ENCODE data around the gene MICAL3.
A peak's percentile ranks its signal among the peaks of the same experiment; 100 is the strongest.

The MICAL3 gene

DNA sequence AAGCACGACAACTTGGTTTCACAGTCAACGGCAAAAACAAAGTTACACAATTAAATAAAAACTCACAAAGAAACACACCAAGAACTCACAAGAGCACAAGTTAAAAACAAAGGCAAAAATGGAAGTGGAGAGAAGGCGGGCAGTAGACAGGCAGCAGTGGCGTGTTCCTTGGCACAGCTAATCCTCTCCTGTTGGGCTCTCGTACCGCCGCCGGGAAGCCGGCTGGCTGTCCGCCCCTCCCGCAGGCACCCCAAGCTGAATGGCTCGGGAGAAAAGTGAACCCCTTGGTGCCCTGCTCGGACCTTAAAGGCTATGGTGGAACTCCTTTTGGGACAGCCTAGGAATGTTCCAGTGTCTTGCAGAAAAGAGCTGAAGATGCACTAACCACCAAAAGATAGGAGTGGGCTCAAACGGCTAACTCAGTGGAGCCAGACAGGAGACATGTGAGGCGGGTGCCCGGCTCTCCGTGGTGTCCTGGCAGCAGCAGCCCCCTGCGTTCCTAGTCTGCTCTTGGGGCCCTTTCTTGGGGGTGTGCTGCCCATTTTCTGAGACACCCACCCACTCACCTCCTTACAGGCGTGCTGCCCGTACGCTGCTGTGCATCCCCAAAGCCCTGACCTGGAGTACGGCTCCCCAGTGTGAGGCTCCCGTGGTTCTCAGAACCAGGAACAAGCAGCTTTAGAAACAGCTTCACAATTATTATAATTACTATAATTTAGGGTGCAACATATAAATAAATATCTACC, 164.0 kb downstream of the MICAL3 start:
- DNase-seq, result no peak

DNA sequence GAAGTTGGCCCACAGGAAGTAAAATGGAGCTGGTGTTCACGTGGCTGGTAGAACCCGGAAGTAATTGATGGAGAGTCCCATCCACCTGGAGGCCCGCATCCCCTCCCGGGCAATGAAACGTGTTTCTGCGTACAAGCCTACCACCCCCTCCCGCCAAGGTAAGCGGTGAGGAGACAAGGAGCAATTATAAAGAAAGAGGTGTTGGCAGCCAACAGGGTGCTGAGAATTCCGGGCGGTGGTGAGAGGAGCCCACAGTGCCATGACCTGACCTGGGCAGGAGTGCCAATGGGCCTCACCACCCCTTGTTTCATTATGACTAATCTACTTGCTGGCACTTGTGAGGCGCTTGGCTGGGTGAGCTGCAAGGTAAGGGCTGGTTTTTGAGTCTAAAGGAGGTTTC, 166.3 kb downstream of the MICAL3 start:
- DNase-seq, result no peak

DNA sequence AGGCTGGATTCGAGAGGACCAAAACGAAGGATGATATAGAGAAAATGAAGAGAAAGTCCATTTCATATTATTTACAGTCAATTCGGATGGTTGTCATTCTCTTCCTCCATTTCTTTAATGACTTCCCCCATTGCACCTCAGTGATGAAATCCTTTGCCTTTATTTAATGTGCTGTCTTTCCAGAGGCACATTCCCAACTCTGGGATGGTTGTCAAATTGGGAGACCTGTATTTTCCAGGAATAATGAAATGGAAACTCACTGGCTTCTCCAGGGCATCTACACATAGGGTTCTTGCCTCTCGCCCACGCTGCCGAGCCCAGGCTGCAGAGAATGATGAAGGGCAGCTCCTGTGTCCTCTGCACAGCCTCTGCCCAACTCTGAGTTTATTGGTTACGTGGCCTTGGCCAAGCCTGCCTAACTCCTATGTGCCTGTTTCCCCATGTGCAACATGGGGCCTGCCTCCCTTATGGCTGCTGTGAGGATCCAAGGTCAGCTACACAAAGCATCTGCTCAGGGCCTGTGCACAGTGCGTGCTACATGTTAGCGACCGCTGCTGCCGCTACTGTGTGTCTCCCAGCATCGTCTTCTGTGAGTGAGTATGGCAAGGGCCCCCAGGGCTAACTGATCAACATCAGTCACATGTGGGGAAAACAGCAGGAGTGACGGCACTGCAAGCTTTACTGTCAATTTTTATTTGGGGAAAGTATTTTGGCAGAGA, 168.6 kb downstream of the MICAL3 start:
- DNase-seq, result no peak

DNA sequence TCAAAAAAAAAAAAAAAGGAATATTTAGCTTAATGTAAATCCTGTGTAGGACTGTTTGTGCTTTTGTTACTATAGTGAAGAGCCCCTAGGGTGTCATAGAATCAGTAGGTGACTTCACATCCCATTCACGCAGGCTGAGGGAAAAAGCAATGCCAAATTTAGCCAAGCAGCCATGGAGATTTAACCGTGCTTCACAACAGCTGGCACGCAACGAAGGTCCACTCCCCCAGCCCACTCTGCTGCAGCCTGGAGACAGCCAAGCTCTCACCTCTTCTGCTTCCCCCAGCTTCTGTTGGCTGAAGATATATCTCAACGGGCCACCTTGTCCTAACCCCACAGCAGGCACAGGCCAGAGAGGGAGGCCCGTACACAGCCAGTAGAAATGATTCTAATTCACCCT, 171.3 kb downstream of the MICAL3 start:
- no peak for DNase-seq

DNA sequence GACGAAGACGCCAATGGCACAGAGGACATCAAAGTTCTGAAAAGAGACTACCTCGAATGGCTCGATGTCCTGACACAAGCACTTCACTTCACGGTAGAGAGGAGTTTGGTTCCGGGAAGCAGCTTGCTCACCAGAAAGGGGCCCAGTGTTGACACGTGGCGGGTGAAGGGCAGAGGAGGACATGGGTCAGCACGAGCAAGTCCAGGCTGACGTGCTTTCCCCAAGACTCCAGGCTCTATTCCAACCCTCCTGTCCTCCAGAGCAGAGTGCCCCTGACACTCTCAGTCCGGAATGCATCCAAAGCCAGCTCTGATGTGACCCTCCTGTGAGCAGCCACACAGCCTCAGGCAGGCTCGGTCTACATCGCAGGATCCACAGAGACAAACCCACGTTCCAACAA, 172.6 kb downstream of the MICAL3 start:
- DNase-seq, result no peak

DNA sequence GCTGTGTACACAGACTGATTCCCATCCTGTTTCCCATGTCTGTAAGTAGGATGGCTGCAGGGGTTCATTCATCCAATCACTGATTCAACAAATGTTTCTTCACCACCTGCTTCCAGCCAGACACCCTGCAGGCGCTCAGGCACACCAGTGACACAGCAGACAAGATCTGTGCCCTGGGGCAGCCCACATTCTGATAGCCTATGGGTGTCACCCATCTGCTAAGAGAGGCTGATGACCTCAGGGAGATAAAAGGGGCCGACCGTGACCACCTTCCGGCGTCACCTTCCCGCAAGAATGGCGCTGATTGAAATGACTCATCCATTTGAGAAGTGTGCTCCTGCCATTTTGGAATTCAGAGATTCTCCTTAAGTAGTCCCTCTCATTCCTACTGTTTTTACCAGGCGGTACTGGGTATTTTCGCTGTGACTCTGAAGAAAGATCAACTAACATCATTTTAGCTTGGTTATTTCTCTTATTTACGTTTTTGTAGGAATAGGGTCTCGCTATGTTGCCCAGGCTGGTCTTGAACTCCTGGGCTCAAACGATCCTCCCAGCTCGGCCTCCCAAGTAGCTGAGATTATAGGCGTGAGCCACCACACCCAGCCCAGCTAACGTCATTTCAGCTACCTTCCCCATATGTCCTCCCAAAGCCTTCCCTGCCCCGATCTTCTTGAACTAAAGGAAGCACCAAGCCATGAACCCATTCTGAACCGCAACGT, 176.8 kb downstream of the MICAL3 start:
- no peak for DNase-seq

DNA sequence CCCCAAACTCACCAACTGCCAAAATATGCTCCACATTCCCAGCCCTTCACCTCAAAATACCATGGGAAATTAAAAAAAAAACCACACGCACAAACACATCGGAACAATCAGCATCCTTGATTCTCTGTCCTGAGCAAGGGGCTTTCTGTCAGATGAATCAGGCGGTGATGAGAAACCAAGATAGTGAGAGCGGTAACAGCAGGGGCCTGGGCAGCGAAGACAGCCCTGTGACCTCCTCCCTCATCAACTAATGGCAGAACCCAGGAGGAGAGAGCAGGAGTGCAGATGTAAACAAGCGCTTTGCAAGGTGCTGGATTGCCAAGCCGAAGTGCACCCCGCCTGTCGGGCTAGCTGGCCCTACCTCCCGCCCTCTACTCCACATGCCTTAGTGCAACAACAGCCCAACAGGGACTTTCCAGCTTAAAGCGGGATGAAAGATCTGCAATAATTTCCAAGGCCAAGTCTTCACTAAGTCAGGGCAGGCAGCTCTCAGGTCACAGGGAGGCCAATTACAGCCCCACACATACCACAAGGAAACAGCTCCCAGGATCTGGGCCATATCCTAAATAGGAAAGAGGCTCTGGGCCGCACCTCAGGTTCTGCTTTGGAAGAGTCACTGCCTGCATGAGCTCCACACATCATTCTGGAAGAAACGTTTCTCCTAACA, 177.9 kb downstream of the MICAL3 start:
- no peak for DNase-seq

DNA sequence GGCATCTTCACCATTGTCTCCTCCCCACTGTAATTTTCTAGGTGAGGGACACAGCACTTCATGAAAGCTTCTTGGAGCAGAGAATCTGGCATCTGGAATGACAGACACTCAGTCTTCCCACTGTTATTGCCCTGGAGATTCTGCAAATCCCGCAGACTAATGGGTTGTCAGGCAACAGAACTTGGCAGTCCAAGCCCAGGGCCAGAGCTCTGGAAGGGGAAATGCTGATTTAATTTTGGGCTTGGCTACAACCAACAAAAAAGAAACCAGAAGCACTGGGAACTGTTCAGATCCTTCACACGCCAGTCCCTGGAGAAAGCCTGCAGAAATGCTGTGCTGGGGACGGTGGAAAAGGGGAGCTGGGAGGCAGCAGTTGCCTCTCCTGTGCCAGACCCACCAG, 178.6 kb downstream of the MICAL3 start:
- DNase-seq, result no peak

DNA sequence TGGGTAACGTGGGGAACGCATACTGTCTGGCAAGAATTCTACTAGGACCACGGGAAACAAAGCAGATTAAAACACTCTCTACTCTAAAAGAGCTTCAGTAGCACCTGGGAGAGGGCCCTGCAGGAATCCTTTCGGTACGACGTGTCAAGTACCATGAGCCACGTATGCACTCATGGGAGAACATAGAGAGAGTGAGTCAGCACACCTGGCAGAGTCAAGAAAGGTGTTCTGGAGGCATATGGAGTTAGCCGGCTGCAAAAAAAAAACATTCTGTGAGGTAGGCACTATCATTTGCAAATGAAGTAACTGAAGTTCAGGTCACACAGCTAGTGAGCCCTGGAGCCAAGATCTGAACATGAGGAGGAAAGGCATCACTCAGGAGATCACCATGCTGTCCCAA, 179.0 kb downstream of the MICAL3 start:
- DNase-seq, result no peak

DNA sequence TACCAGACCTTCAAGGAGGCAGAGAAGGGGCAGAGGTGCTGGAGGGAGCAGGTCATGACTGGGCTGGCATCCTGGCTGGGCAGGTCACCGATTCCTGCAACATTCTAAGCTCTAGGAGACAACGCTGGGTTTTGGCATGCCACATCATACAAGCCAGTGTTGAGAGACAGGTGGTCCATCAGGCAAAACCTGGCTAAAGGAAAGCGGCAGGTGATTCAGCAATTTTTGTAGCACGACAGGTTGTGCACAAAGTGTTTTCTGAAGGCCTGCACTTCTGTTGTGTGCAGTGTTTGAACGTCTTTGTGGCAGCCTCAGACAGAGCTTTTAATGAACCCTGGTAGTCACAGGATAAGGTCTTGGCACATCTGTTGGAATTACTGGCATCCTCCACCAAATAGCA, 180.2 kb downstream of the MICAL3 start:
- DNase-seq, result no peak

DNA sequence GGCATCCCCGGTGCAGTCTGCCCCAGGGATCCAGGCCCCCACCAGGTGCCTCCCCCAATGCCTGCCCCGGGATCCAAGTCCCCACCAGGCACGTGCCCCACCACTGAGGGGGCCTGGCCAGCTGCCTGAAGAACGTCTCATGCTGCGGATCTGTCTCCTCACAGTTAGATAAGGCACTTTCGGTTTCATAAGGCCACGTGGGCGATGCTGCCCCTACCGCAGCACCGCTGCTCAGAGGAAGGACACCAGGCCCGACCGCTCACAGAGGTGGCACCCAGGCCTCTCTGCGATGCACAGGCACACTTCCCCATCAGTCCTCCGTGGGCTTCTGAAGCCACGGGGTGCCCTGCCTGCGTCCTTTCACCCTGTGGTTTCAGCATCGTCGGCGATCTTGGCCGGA, 182.0 kb downstream of the MICAL3 start:
- no peak for DNase-seq

DNA sequence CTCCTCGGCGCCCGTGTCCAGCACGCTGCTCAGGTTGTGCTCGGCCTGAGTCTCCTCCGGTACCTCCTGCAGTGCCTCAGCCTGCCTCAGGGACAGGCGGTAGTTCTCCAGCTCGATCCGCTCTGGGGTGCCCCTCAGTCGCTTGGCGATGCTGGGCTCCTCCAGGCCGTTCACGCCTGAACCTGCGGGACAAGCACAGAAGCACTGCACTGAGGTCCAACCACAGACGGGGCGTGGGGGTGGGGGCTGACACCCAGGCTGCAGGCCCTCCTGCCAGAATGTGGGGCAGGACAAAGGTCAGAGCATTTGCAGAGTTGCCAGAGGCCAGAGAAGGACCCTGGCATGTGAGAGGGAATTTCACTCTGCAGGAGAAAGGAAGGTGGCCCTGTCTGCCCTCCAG, 182.5 kb downstream of the MICAL3 start:
- DNase-seq, result no peak

DNA sequence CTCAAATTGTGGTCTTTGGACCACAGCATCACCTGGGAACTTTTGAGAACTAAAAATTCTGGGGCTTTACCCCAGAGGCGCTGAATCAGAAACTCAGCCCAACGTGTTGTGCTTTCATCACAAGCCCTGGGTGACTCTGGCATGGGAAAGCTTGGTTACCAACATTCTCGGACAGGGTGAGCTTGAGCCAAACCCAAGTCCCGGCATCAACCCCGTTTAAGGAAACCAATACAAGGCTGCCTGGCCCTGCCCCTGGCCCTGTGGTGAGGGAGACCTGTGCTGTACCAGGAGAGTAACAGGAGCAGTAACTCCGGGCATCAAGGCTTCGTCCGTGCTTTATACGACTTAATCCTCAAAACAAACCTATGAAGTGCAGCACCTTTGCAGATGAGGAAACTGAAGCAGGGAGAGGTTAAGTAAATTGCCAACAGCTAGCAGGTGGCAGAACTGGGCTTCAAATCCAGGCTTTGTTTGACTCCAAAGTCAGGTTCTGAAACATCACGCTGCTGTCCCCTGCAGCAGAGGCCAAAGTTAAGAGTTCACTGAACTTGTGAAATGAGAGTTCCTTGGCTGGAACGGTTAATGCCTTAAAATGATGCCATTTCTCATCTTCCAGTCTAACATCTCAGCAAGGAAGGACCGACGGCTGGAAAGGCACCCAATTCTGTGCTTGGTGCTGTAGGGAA, 186.0 kb downstream of the MICAL3 start:
- DNase-seq, result no peak

DNA sequence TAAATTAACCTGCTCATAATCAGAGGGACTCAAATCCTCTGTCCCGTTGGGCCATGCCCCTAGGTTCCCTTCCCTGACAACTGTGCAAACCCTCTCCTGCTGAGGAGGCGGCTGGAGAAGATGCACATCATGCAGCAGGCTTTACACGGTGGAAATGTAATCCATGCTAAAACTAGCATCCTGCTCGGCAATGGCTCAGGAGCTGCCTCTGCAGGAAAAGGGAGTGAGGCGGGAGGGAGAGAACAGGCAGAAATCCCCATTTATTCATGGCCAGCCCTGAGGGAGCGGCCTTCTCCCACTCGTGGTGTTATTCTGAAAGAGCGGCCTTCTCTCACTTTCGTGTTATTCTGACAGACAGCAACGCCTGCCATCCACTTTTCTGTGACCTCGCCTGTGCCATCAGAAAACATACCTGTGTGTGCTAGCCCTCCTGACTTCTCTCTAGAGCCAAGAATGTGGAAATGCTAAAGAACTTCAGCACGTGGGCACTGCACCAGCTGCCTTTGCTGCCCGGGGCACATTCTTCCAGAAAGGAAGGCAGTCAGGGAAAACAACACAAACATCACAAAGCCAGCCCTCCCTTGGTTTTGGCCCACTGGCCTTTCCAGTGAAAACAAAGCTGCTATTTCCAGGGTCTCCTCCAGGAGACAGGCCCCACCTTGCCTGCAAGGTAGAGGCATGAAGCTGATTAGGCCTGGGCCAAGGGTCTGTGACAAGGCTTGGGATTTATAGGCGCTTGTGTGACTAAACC, 187.2 kb downstream of the MICAL3 start:
- DNase-seq, result no peak

DNA sequence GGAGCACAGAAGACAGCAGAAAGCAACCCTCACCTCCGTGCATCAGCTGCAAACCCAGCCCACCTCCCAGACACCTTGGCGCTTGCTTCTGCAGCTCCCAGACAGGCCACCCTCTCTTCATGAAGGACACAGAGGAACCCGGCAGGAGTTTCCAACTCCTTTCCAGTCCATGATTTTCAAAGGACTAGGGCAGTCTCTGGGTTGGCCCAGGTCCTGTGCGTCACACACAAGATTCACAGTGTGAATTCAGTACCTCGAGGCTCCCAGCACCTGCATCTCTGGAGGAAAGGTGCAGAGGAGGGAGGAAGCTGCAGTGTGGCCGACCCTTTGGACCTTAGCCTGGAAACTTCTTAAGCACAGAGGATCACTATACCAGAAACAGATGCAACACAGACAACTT, 189.1 kb downstream of the MICAL3 start:
- no peak for DNase-seq

DNA sequence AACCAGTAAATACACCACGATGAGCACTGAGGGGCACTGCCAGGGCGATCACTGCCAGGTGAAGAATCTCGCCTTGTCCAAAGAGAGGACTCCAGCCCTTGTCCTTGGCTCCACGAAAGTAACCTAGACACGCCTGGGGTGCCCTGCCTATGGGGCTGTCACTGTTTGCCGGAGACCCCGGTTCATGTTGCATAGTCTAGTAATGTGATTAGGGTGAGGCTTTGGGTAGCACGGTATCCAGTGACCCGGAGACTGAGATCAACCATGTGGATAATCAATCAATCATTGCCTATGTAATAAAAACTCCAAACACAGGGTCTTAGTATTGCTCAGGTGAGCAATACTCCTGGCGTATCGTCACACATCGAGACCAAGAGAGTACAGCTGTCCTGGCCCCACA, 190.9 kb downstream of the MICAL3 start:
- no peak for DNase-seq

DNA sequence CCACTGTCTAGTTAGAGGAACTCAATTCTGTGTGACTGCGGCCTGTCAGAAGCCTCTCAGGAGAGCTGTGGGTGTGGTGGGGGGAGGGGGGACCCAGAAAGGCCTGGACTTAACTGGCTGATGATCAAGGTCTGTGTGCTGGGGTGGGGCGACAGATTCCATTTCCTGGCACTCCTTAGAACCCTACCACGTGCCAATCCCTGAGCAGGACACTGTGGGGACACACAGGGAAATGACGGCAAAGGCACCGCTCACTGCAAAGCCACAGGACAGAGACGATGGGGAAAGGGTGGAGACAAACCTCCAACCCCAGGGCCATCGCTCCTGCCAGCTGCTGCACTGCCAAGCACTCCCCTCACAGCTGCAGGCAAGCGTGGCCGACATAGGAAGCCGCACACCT, 191.7 kb downstream of the MICAL3 start:
- no peak for DNase-seq

DNA sequence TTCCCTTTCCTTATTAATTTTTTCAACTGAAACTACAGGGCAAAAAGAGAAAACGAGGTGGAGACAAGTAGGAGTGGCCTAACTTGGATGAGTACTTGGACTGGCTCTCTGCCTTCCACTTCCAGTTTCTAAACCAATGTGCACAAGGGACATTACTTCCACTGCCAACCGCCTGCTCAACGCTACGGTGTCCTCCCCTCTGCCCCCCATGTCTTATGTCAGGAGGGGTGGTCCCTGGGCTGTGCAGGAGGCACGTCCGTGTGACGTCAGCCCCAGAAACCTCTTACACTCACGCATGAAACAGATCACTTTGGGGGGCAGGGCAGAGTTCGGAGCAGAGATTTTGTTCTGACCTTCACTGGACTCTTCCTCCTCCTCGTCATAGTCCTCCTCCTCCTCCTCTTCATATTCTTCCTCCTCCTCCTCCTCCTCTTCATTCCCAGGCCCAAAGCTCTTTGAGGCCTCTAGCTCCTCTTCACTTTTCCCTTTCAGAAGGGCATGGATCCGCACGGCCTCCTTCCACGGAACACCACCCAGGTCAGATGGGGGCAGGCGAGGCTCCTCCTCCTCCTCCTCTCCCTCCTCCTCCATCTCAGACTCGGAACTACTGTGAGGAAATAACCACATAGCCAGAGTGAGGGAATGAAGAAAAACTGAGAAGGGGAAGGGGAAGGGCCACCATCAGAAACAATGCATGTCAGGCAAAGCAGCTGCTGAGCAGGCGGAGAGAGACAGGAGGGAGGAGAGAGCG, 192.7 kb downstream of the MICAL3 start:
- no peak for DNase-seq

DNA sequence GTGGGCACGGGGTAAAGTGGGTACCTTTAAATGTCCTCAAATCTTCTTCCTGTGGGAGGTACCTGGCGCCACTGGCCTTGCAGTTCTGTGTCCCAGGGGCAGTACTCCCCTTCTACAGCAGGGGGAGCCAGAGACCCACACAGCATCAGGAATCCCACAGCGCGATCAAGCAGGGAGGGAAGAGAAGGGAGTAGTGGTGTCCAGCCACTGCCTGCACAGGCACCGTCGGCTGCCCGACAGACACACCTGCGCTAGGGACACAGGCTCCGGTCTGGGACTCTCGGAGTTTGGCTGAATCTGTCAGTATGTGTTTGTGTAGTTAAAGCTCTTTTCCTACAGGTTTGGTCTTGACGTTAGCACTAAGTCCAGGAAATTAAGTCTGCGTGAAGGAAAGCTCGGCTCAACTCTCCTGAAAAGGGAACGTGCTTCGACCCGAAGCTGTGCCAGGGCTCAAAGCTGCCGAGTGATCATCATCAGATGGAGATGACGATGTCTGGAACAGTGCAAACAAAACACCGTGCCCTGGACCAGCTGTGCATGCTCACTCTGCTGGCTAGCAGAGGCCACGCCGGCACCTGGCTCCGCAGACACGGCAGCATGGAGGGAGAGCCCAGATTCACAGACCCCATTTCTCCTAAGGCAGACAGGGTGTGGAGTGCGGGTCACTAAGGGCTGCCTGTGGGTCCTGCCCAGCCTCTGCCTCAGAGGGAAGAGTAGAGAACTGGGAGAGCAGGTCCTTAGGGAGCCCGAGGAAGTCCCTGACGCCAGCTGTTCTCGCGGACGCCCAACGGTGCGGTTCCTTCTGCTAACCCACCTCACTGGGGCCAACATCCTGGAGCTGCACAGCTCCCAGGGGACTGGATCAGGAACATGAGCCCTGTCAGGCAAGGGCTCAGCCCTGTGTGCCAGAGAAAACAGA, 194.1 kb downstream of the MICAL3 start:
- peak; percentile 75 for DNase-seq

DNA sequence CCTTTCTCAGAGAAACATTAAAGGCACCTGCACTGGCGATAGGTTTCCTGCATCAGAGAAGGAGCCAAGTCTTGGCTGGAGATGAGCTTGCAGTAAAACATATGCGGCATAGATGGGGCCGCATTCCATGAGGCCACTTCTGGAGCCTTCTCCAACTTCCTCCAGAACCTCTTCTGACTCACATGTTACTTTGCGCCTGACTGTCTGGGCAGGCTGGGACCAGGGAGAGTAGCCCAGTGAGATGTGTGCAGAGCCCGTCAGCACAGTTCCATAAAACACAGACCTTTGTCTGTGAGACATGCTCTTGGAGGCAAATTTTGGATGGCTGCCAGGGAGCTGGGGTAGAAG, 194.7 kb downstream of the MICAL3 start:
- no peak for DNase-seq

Measured in effector CD4-positive, alpha-beta T cell (primary cell).